Loucy (cell line): ENCODE results near the gene NLRC5.

Experiments used
- H2AFZ ChIP-seq: fragments of 200-600 bp; sonication (generic); 2 replicates; pipeline ENCODE4 v1.6.0; 2016; ENCODE audit warnings: antibody characterized with exemption, mild to moderate bottlenecking, low read length, moderate library complexity
- H3F3A ChIP-seq: fragments of 200-600 bp; 2 replicates; pipeline ENCODE4 v1.6.0; 2016; ENCODE audit warnings: antibody characterized with exemption, low read depth, mild to moderate bottlenecking
- H3K27me3 ChIP-seq: fragments of 200-600 bp; sonication (generic); 2 replicates; pipeline ENCODE4 v1.6.1; 2014; ENCODE audit warnings: low read length, mild to moderate bottlenecking; ENCODE audit not compliant: insufficient read depth, poor library complexity, severe bottlenecking
- H3K36me3 ChIP-seq: fragments of 200-600 bp; sonication (generic); 2 replicates; pipeline ENCODE4 v1.6.1; 2016; ENCODE audit warnings: low read length; ENCODE audit not compliant: insufficient read depth
- H3K4me1 ChIP-seq: fragments of 200-600 bp; sonication (generic); 2 replicates; pipeline ENCODE4 v1.5.1; 2014; ENCODE audit warnings: low read length, mild to moderate bottlenecking; ENCODE audit not compliant: insufficient read depth, poor library complexity, severe bottlenecking
- H3K4me2 ChIP-seq: fragments of 200-600 bp; sonication (generic); 2 replicates; pipeline ENCODE4 v1.6.0; 2014; ENCODE audit warnings: antibody characterized with exemption, low read length, low read depth, mild to moderate bottlenecking; ENCODE audit not compliant: poor library complexity, severe bottlenecking
- H3K4me3 ChIP-seq: fragments of 200-600 bp; sonication (generic); 2 replicates; pipeline ENCODE4 v1.5.1; 2014; ENCODE audit warnings: low read length, mild to moderate bottlenecking, mixed read lengths; ENCODE audit not compliant: poor library complexity, severe bottlenecking
- H3K79me2 ChIP-seq: fragments of 200-600 bp; sonication (generic); 2 replicates; pipeline ENCODE4 v1.6.1; 2014; ENCODE audit warnings: low read length; ENCODE audit not compliant: insufficient read depth
- H3K9ac ChIP-seq: fragments of 200-600 bp; sonication (generic); 2 replicates; pipeline ENCODE4 v1.6.0; 2014; ENCODE audit warnings: mild to moderate bottlenecking, low read depth, low read length, moderate library complexity; ENCODE audit not compliant: poor library complexity, severe bottlenecking
- H3K9me2 ChIP-seq: fragments of 200-600 bp; sonication (generic); replicated peaks from 2 replicates; pipeline ENCODE4 v1.6.1; 2016; ENCODE audit warnings: low read depth, low read length, mixed read lengths
- H3K9me3 ChIP-seq: fragments of 200-600 bp; sonication (generic); 2 replicates; pipeline ENCODE4 v1.6.1; 2014; ENCODE audit warnings: mild to moderate bottlenecking, antibody characterized with exemption, low read length, low read depth; ENCODE audit not compliant: insufficient read depth
- H4K20me1 ChIP-seq: fragments of 200-600 bp; sonication (generic); 2 replicates; pipeline ENCODE4 v1.6.0; 2014; ENCODE audit warnings: antibody characterized with exemption, low read length, mild to moderate bottlenecking; ENCODE audit not compliant: insufficient read depth, poor library complexity, severe bottlenecking
- EZH2phosphoT487 ChIP-seq: fragments of 200-600 bp; IDR thresholded peaks from 2 replicates; pipeline ENCODE4 v1.6.1; 2018; ENCODE audit warnings: antibody characterized with exemption, mild to moderate bottlenecking, moderate library complexity, borderline replicate concordance
- TF ChIP-seq, protein P1 (sequence below): fragments of 200-600 bp; sonication (generic); conservative IDR thresholded peaks from 2 replicates; pipeline ENCODE4 v1.5.1; 2014; ENCODE audit warnings: mild to moderate bottlenecking, antibody characterized with exemption, low read length

NLRC5 gene

DNA sequence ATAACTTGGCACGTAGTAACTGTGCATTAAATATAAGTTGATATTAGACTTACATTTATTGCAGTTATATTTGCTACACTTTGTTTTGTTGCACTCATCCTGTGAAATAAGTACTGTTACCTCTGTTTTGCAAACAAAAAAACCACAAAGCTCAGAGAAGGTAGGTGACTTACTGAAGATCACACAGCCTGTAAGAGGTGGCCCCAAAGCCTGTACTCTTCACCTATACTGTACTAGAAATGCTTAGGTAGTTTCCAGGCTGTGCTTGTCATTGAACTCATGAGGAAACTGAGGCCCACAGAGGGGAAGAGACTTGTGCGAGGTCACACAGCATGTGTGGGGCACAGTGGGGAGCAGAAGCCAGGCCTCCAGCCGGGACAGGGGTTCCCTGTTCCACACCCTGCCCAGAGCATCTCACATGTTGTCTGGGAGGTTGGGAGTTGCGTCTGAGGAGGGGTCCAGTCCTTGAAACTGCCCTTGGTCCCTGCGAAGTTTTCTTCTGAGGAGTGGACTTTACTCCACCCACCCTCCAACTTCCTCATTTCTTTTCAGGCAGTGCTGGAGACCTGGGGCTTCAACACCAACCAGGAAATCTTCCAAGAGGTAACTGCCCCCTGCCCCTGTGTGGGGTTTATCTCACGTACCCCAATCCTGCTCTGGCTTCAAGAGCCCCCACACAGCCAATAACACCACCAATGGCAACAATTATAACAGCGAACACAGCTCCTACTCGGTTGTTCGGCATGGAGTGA is 14.6 kb upstream of the NLRC5 start:
- Histone ChIP-seq H3K4me3 (no peak overlapping the region), H3K36me3 (no peaks in the 10 kb centered on the region), H3K9me2 (no peaks in the 10 kb centered on the region), H3K79me2 (no peaks in the 10 kb centered on the region), H4K20me1 (no peaks in the 10 kb centered on the region), H3K4me2 (no peak overlapping the region), H2AFZ (no peak overlapping the region), H3K27me3 (no peaks in the 10 kb centered on the region), H3F3A (no peaks in the 10 kb centered on the region), H3K9me3 (no peaks in the 10 kb centered on the region), H3K9ac (no peak overlapping the region), H3K4me1 (peaks cover 3% of the 10 kb centered on the region)
- no peak for TF ChIP-seq EZH2phosphoT487
- TF ChIP-seq, protein P1, sequence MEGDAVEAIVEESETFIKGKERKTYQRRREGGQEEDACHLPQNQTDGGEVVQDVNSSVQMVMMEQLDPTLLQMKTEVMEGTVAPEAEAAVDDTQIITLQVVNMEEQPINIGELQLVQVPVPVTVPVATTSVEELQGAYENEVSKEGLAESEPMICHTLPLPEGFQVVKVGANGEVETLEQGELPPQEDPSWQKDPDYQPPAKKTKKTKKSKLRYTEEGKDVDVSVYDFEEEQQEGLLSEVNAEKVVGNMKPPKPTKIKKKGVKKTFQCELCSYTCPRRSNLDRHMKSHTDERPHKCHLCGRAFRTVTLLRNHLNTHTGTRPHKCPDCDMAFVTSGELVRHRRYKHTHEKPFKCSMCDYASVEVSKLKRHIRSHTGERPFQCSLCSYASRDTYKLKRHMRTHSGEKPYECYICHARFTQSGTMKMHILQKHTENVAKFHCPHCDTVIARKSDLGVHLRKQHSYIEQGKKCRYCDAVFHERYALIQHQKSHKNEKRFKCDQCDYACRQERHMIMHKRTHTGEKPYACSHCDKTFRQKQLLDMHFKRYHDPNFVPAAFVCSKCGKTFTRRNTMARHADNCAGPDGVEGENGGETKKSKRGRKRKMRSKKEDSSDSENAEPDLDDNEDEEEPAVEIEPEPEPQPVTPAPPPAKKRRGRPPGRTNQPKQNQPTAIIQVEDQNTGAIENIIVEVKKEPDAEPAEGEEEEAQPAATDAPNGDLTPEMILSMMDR: no peak

DNA sequence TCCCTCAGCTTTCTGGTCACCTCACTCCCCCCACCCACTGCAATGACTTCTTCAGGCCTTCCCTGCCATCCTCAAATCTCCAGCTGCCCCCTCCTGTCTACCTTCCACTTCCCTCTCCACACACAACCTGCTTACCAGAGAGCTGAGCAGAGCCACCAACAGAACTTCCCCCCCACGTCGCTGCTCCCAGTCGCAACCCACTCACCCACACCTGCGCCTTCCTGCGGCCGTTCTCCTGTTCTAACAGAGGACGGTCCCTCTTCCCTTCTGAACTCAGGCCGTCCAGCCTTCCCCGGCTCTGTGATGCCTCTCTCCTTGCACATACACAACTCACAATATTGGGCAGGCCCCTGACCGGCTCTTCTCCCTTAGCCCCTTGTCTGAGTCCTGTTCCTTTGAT is 13.6 kb upstream of the NLRC5 start:
- TF ChIP-seq EZH2phosphoT487: no peak
- no peak overlapping the region for H3K4me3 ChIP-seq
- H4K20me1 ChIP-seq: no peaks in the 10 kb centered on the region
- peaks cover 3% of the 10 kb centered on the region for H3K4me1 ChIP-seq
- H3K36me3 ChIP-seq: no peaks in the 10 kb centered on the region
- no peaks in the 10 kb centered on the region for H3K9me2 ChIP-seq
- H3K4me2 ChIP-seq: no peak overlapping the region
- H3K9ac ChIP-seq: no peak overlapping the region
- H3K27me3 ChIP-seq: no peaks in the 10 kb centered on the region
- H2AFZ ChIP-seq: no peak overlapping the region
- H3K9me3 ChIP-seq: no peaks in the 10 kb centered on the region
- H3F3A ChIP-seq: no peaks in the 10 kb centered on the region
- no peaks in the 10 kb centered on the region for H3K79me2 ChIP-seq

DNA sequence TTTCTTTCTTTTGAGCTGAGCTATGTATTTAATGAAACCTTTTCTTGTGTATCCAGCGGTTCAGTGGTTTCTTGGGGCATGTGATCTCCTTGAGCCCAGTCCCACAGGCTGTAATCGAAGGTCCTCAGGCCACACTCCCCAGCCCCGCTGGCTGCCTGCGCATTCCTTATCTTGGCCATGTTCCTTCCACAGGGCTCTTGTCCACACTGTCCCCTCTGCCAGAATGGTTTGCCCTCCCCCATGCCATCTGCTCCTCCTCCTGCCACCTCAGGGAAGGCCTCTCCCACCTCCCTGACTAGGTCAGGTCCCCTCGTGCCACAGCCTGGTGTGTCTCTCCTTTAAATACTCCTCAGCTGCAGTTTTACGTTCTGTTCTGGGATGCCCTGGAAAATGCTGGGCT is 12.1 kb upstream of the NLRC5 start:
- no peaks in the 10 kb centered on the region for H3K27me3 ChIP-seq

More for the DNA sequence above, 12.1 kb upstream of the NLRC5 start:
- H2AFZ ChIP-seq: no peak overlapping the region
- no peak overlapping the region for H3K4me2 ChIP-seq
- no peak overlapping the region for H3K9ac ChIP-seq
- H3K36me3 ChIP-seq: no peaks in the 10 kb centered on the region
- no peaks in the 10 kb centered on the region for H3K9me2 ChIP-seq
- no peak overlapping the region for H3K4me3 ChIP-seq
- H3K9me3 ChIP-seq: no peaks in the 10 kb centered on the region
- H3K4me1 ChIP-seq: no peaks in the 10 kb centered on the region
- TF ChIP-seq, protein P1: no peak
- H3K79me2 ChIP-seq: no peaks in the 10 kb centered on the region
- no peaks in the 10 kb centered on the region for H4K20me1 ChIP-seq
- H3F3A ChIP-seq: no peaks in the 10 kb centered on the region
